K562 (cell line): ENCODE measurements around the gene CLN5.

Experiments used
- CREB1 ChIP-seq, 2 experiments: sonication (generic) in 1 of 2; formaldehyde crosslinking in 1 of 2; IDR thresholded peaks; 2 replicates each; pipeline versions ENCODE4 v1.6.1 to v1.8.0; 2012 to 2022; ENCODE audit warnings: inconsistent platforms in 1 of 2, mild to moderate bottlenecking in 1 of 2, missing genetic modification reagents in 1 of 2, moderate library complexity in 1 of 2
- CREB5 ChIP-seq: fragments of 250-450 bp; sonication (Bioruptor Pico); IDR thresholded peaks from 2 replicates; pipeline ENCODE4 v1.5.0; 2020; ENCODE audit warnings: mild to moderate bottlenecking
- JUN ChIP-seq, 2 experiments: sonication (generic) in 1 of 2; formaldehyde crosslinking in 1 of 2; IDR thresholded peaks; 2 replicates each; pipeline versions ENCODE4 v1.6.1 to v1.8.0; 2012 to 2022; ENCODE audit warnings: borderline replicate concordance in 2 of 2, mild to moderate bottlenecking in 2 of 2, improper control_type of control experiment in 1 of 2, low read depth in 1 of 2, low read length in 1 of 2, missing genetic modification reagents in 1 of 2
- MAFG ChIP-seq: fragments of 450-650 bp; conservative IDR thresholded peaks from 2 replicates; pipeline ENCODE4 v1.6.1; 2016; ENCODE audit warnings: missing genetic modification characterization, missing compliant biosample characterization
- REST ChIP-seq, 2 experiments: fragments of 450-650 bp; formaldehyde crosslinking in 1 of 2; IDR thresholded peaks; 2 replicates each; pipeline versions ENCODE4 v1.4.0 to v1.6.1; 2014 to 2020; ENCODE audit warnings: mild to moderate bottlenecking in 2 of 2, borderline replicate concordance in 1 of 2, low read depth in 1 of 2
- SP1 ChIP-seq: sonication (generic); formaldehyde crosslinking; IDR thresholded peaks from 2 replicates; pipeline ENCODE4 v1.8.1; 2022; ENCODE audit warnings: mild to moderate bottlenecking, missing genetic modification reagents
- ZNF121 ChIP-seq: sonication (generic); formaldehyde crosslinking; conservative IDR thresholded peaks from 2 replicates; pipeline ENCODE4 v1.8.0; 2022; ENCODE audit warnings: missing genetic modification reagents

- TF ChIP-seq JUN (IDR thresholded peaks at IDR 0.05; ENCODE audit: borderline replicate concordance, low read depth, low read length), result no peak
- TF ChIP-seq JUN (CRISPR knock-in tag; IDR thresholded peaks at IDR 0.05; ENCODE audit: borderline replicate concordance), result no peak
- no peak for TF ChIP-seq SP1 (CRISPR knock-in tag)
- no peak for TF ChIP-seq ZNF121 (CRISPR knock-in tag)
- TF ChIP-seq CREB1 (IDR thresholded peaks at IDR 0.05), result no peak
- no peak for TF ChIP-seq CREB1 (CRISPR knock-in tag; IDR thresholded peaks at IDR 0.05)
- TF ChIP-seq MAFG, result no peak
- no peak for TF ChIP-seq CREB5 (CRISPR knock-in tag)
- no peak for TF ChIP-seq REST (IDR thresholded peaks at IDR 0.05; ENCODE audit: borderline replicate concordance)
- no peak for TF ChIP-seq REST (CRISPR knock-in tag; IDR thresholded peaks at IDR 0.05; ENCODE audit: low read depth)
Measured at GRCh38 chr13:77022341-77022740, 30.5 kb downstream of the CLN5 start.
